A549 treated with dexamethasone at 1 μM for 4 hours (cell line): ENCODE data around the gene MMP19. TPM values are rescaled to one million over a fixed set of nuclear protein-coding genes. Genes with fewer than 3 reads are reported as not detected.

Experiments
- total RNA-seq: library from RNA; stranded (reverse); fragments of 200-300 nt; extraction: Qiagen RNA extraction; gene quantifications from 5 replicates; pipeline ENCODE4 v1.2.3, GENCODE V29; 2022

Gene MMP19, protein sequence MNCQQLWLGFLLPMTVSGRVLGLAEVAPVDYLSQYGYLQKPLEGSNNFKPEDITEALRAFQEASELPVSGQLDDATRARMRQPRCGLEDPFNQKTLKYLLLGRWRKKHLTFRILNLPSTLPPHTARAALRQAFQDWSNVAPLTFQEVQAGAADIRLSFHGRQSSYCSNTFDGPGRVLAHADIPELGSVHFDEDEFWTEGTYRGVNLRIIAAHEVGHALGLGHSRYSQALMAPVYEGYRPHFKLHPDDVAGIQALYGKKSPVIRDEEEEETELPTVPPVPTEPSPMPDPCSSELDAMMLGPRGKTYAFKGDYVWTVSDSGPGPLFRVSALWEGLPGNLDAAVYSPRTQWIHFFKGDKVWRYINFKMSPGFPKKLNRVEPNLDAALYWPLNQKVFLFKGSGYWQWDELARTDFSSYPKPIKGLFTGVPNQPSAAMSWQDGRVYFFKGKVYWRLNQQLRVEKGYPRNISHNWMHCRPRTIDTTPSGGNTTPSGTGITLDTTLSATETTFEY
- total RNA-seq, result 0.29 to 0.45 TPM (median 0.32 TPM) in 5 replicates

GRCh38 chr12:55842681-55843429 lies at the start of gene MMP19:
Gene MMP19, minus strand, starts transcription at chr12:55842936. Its CDS starts 106 bp downstream, at chr12:55842830.

GRCh38 chr12:55817345-55818139 lies 25.2 kb downstream of the MMP19 start, which contains the start of the genes ORMDL2 and SARNP:
Gene ORMDL2, plus strand, starts transcription at chr12:55818041. Its CDS starts 959 bp downstream, at chr12:55819000.
Gene SARNP, minus strand, starts transcription at chr12:55817724. Its CDS starts 23 bp downstream, at chr12:55817701.

Other genes starting within 250 kb of the MMP19 start
- not detected in 5 replicates for gene OR10P1, start 206.0 kb downstream of the MMP19 start, total RNA-seq
- 0.90 to 1.4 TPM (median 0.98 TPM) in 5 replicates for gene ITGA7, start 135.0 kb downstream of the MMP19 start, total RNA-seq
- 120 to 133 TPM (median 131 TPM) in 5 replicates for gene BLOC1S1, start 126.9 kb downstream of the MMP19 start, total RNA-seq
- gene RDH5, start 122.5 kb downstream of the MMP19 start, total RNA-seq, result 2.1 to 2.8 TPM (median 2.4 TPM) in 5 replicates
- 655 to 723 TPM (median 684 TPM) in 5 replicates for gene CD63, start 113.9 kb downstream of the MMP19 start, total RNA-seq
- gene GDF11, start 99.8 kb downstream of the MMP19 start, total RNA-seq, result 2.3 to 4.4 TPM (median 3.9 TPM) in 5 replicates
- 84.0 to 146 TPM (median 85.8 TPM) in 5 replicates for gene SARNP, start 25.2 kb downstream of the MMP19 start, total RNA-seq
- 79.6 to 103 TPM (median 94.6 TPM) in 5 replicates for gene ORMDL2, start 24.9 kb downstream of the MMP19 start, total RNA-seq
- gene DNAJC14, start 13.3 kb downstream of the MMP19 start, total RNA-seq, result 20.7 to 28.0 TPM (median 25.9 TPM) in 5 replicates
- 38.8 to 45.9 TPM (median 41.1 TPM) in 5 replicates for gene PYM1, start 85.0 kb upstream of the MMP19 start, total RNA-seq
- 16.0 to 20.2 TPM (median 19.4 TPM) in 5 replicates for gene DGKA, start 88.2 kb upstream of the MMP19 start, total RNA-seq
- gene PMEL, start 123.1 kb upstream of the MMP19 start, total RNA-seq, result 0.53 to 1.1 TPM (median 0.67 TPM) in 5 replicates
- 47.2 to 60.1 TPM (median 52.4 TPM) in 5 replicates for gene CDK2, start 123.9 kb upstream of the MMP19 start, total RNA-seq
- gene RAB5B, start 131.1 kb upstream of the MMP19 start, total RNA-seq, result 28.1 to 38.0 TPM (median 35.9 TPM) in 5 replicates
- 7.2 to 9.5 TPM (median 8.0 TPM) in 5 replicates for gene SUOX, start 154.3 kb upstream of the MMP19 start, total RNA-seq
- 2.3 to 2.9 TPM (median 2.8 TPM) in 5 replicates for gene IKZF4, start 178.1 kb upstream of the MMP19 start, total RNA-seq
- gene RPS26, start 199.0 kb upstream of the MMP19 start, total RNA-seq, result 569 to 686 TPM (median 600 TPM) in 5 replicates
- 1.1 to 1.7 TPM (median 1.3 TPM) in 5 replicates for gene ERBB3, start 237.2 kb upstream of the MMP19 start, total RNA-seq